NT2/D1 (cell line): ENCODE data around the gene SMG9.
A peak's percentile ranks its signal among the peaks of the same experiment; 100 is the strongest.

Experiments used
- DNase-seq: peaks from one replicate; pipeline ENCODE4 v3.0.0-alpha.2; 2011; ENCODE audit warnings: low read depth, low spot score
- H3K27me3 ChIP-seq: 2 replicates; pipeline ENCODE4 v1.6.0; 2011; ENCODE audit warnings: mild to moderate bottlenecking; ENCODE audit not compliant: insufficient read length, insufficient read depth
- H3K36me3 ChIP-seq: 2 replicates; pipeline ENCODE4 v1.6.1; 2011; ENCODE audit warnings: mild to moderate bottlenecking, low read length, mixed read lengths; ENCODE audit not compliant: insufficient read depth, insufficient read length
- H3K4me1 ChIP-seq: 2 replicates; pipeline ENCODE4 v1.5.1; 2011; ENCODE audit not compliant: insufficient read depth, insufficient read length
- H3K4me3 ChIP-seq: 2 replicates; pipeline ENCODE4 v1.5.1; 2011; ENCODE audit warnings: low read depth; ENCODE audit not compliant: insufficient read length
- H3K9ac ChIP-seq: 2 replicates; pipeline ENCODE4 v1.6.0; 2011; ENCODE audit warnings: low read depth; ENCODE audit not compliant: insufficient read length
- H3K9me3 ChIP-seq: 2 replicates; pipeline ENCODE4 v1.5.1; 2011; ENCODE audit warnings: mild to moderate bottlenecking, low read length; ENCODE audit not compliant: insufficient read depth
- SUZ12 ChIP-seq: IDR thresholded peaks from 2 replicates; pipeline ENCODE4 v1.6.1; 2011; ENCODE audit not compliant: insufficient read length, insufficient read depth; ENCODE audit errors: extremely low read depth
- YY1 ChIP-seq: IDR thresholded peaks from 2 replicates; pipeline ENCODE4 v1.6.1; 2011; ENCODE audit not compliant: insufficient read length, insufficient read depth
- ZNF274 ChIP-seq: IDR thresholded peaks from 2 replicates; pipeline ENCODE4 v1.6.1; 2011; ENCODE audit warnings: mild to moderate bottlenecking, low read depth, low read length

The SMG9 gene

GRCh38 chr19:43763473-43763939, 8.7 kb upstream of the SMG9 start:
- no peaks in the 10 kb centered on the region for H3K27me3 ChIP-seq
- H3K36me3 ChIP-seq: no peaks in the 10 kb centered on the region
- no peak for TF ChIP-seq ZNF274
- no peak for TF ChIP-seq YY1
- TF ChIP-seq SUZ12: no peak
- H3K9me3 ChIP-seq: no peaks in the 10 kb centered on the region
- DNase-seq: no peak
- H3K4me3 ChIP-seq: no peak overlapping the region
- H3K9ac ChIP-seq: no peak overlapping the region
- peaks cover 8% of the 10 kb centered on the region for H3K4me1 ChIP-seq

DNA sequence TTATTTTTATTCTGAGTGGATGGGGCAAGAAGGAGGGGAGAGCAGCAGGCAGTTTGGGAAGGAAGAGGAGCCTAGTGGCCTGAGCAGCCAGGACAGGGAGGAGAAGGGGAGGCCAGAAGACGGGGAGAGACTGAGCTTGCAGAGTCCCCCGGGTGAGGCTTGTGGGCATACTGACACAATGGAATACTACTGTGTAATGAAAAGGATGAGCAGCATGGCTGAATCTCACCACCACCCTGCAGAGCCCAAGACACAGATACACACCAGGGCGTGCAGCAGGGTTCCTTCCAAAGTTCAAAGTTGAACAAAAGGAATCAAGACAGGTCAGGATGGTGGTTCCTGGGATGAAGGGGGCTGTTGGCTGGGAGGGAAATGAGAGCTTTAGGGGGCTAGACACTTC, 8.1 kb upstream of the SMG9 start:
- Histone ChIP-seq H3K4me1 (peaks cover 8% of the 10 kb centered on the region), H3K9ac (no peak overlapping the region), H3K27me3 (no peaks in the 10 kb centered on the region), H3K36me3 (no peaks in the 10 kb centered on the region), H3K9me3 (no peaks in the 10 kb centered on the region), H3K4me3 (no peak overlapping the region)
- no peak for DNase-seq
- no peak for TF ChIP-seq YY1
- TF ChIP-seq ZNF274: no peak
- TF ChIP-seq SUZ12: no peak

DNA sequence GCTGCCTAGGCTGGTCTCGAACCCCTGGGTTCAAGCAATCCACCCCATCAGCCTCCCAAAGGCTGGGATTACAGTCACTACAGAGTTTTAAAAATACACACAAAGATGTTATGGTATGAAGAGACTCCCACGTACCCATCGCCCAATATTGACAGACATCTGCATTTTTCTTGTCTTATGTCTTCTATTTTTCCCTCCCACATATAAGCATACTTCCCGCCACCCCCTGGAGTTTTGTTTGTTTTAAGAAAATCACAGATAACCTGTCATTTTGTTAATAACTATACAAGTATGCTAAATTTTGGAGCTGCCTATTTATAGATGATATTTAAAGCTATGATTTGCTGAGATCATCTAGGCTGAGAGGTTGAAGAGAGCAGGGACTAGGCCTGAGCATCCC, 6.2 kb upstream of the SMG9 start:
- DNase-seq: no peak
- H3K9me3 ChIP-seq: no peaks in the 10 kb centered on the region
- TF ChIP-seq SUZ12: no peak
- no peak for TF ChIP-seq ZNF274
- no peak for TF ChIP-seq YY1
- no peak overlapping the region for H3K4me3 ChIP-seq
- peaks cover 7% of the 10 kb centered on the region for H3K36me3 ChIP-seq
- no peaks in the 10 kb centered on the region for H3K27me3 ChIP-seq
- H3K9ac ChIP-seq: no peak overlapping the region
- H3K4me1 ChIP-seq: peaks cover 5% of the 10 kb centered on the region

- no peaks in the 10 kb centered on the region for H3K27me3 ChIP-seq
Observed at GRCh38 chr19:43759515-43759914, 4.8 kb upstream of the SMG9 start.

DNA sequence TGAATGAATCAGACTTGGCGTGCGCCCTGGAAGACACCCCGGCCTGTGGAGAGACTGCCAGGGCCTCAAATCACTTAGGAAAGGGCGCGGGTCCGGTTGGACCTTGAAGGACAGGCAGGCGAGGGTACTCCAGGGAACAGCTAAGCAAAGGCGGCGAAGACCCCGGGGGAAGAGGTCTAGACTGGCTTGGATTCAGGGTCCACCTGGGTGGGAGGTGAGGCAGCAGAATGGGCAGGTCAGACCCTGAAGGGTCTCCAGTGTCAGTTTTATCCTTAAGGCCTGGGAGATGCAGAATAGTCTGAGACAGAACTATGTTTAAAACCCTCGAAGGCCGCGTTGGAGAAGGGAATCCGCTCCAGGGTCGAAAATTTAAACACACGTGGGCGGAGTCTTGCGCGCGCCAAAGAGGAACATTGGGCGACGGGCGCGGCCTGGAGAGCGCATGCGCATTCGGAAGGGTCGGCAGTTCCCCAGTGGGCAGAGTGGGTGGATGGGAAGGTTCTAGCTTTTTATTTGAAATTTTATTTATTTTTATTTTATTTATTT, 567 bp upstream of the SMG9 start:
- no peaks in the 10 kb centered on the region for H3K27me3 ChIP-seq
- TF ChIP-seq YY1 (no peak), SUZ12 (no peak), ZNF274 (no peak)
- peak overlapping the region; percentile 87 for H3K4me3 ChIP-seq
- H3K9ac ChIP-seq: peak overlapping the region; percentile 96
- H3K9me3 ChIP-seq: no peaks in the 10 kb centered on the region
- DNase-seq: no peak
- peaks cover 2% of the 10 kb centered on the region for H3K4me1 ChIP-seq
- peaks cover 23% of the 10 kb centered on the region for H3K36me3 ChIP-seq

More at GRCh38 chr19:43759515-43759914, 4.8 kb upstream of the SMG9 start:
- no peak for DNase-seq
- Histone ChIP-seq H3K9ac (no peak overlapping the region), H3K9me3 (no peaks in the 10 kb centered on the region), H3K36me3 (peaks cover 8% of the 10 kb centered on the region), H3K4me1 (peaks cover 2% of the 10 kb centered on the region), H3K4me3 (no peak overlapping the region)
- TF ChIP-seq ZNF274 (no peak), YY1 (no peak), SUZ12 (no peak)

DNA sequence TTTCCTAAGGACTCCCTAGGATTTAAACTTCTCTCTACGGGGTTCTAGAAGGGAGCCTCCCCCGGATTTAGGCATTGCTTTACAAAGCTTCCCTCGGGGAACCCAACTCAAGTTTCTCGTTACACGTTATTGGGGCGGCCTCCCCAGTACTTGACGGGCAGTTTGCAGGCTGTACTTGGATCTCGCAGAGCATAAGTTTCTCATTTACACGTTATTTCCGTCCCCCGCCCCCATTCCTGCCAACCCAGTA, 584 bp downstream of the SMG9 start:
- Histone ChIP-seq H3K9ac (peak overlapping the region; percentile 83), H3K4me1 (peaks cover 2% of the 10 kb centered on the region), H3K9me3 (no peaks in the 10 kb centered on the region), H3K36me3 (peaks cover 34% of the 10 kb centered on the region), H3K4me3 (peak overlapping the region; percentile 62), H3K27me3 (no peaks in the 10 kb centered on the region)
- DNase-seq: no peak
- TF ChIP-seq SUZ12 (no peak), ZNF274 (no peak), YY1 (no peak)

- no peak for DNase-seq
- no peaks in the 10 kb centered on the region for H3K9me3 ChIP-seq
- H3K9ac ChIP-seq: no peak overlapping the region
- H3K36me3 ChIP-seq: peaks cover 50% of the 10 kb centered on the region
- H3K4me3 ChIP-seq: no peak overlapping the region
- H3K4me1 ChIP-seq: peaks cover 5% of the 10 kb centered on the region
- no peaks in the 10 kb centered on the region for H3K27me3 ChIP-seq
- TF ChIP-seq SUZ12 (no peak), ZNF274 (no peak), YY1 (no peak)
Observed at GRCh38 chr19:43752287-43752875, 2.4 kb downstream of the SMG9 start.
